AG04449 (cell line): ENCODE data around the gene GCGR.

ENCODE experiments used
- CTCF ChIA-PET: fragments of 350-600 bp; formaldehyde crosslinking; extraction: SDS; loops from one replicate; lab custom pipeline; 2021; ENCODE audit warnings: antibody characterized with exemption; lab: Yijun Ruan, JAX
- POLR2A ChIA-PET: fragments of 400-600, 350-600 bp; formaldehyde crosslinking; extraction: SDS; loops from one replicate; lab custom pipeline; 2020; ENCODE audit warnings: antibody characterized with exemption, inconsistent platforms; lab: Yijun Ruan, JAX
- DNase-seq: peaks from one replicate; pipeline ENCODE4 v3.0.0-alpha.2; 2010; ENCODE audit warnings: low read depth, low spot score
- H3K4me3 ChIP-seq: 2 replicates; pipeline ENCODE4 v1.5.1; 2011; ENCODE audit warnings: low read depth, mild to moderate bottlenecking, control low read depth, low read length
- CTCF ChIP-seq: IDR thresholded peaks from one replicate; pipeline ENCODE4 v1.5.1; 2011; ENCODE audit warnings: mild to moderate bottlenecking, moderate library complexity, low read length, control low read depth, inconsistent platforms; ENCODE audit not compliant: insufficient read depth; ENCODE audit errors: missing control alignments

GCGR gene

GRCh38 chr17:81825841-81826466 lies 22.0 kb downstream of the GCGR start:
- DNase-seq, result no peak
- TF ChIP-seq CTCF, result no peak
- POLR2A ChIA-PET, result no interaction called here
- CTCF ChIA-PET, result interaction anchor here (0.8 kb wide), 1 partner anchor 93 kb away, joined by 3 read pairs; no protein-coding TSS in a partner anchor
- no peak overlapping the region for H3K4me3 ChIP-seq

- no peak overlapping the region for H3K4me3 ChIP-seq
- DNase-seq, result no peak
- ChIA-PET CTCF (interaction anchor here (1.9 kb wide), 1 partner anchor 11 kb away, joined by 4 read pairs; no protein-coding TSS in a partner anchor), POLR2A (interaction anchor here (0.6 kb wide), 1 partner anchor 32 kb away, joined by 4 read pairs; no protein-coding TSS in a partner anchor)
- TF ChIP-seq CTCF, result no peak
Observed at GRCh38 chr17:81828656-81829055, 24.7 kb downstream of the GCGR start.

GRCh38 chr17:81829858-81830257 lies 25.9 kb downstream of the GCGR start:
- ChIA-PET POLR2A (no interaction called here), CTCF (no interaction called here)
- H3K4me3 ChIP-seq, result no peak overlapping the region
- TF ChIP-seq CTCF, result no peak
- no peak for DNase-seq

GRCh38 chr17:81831563-81831956 lies 27.6 kb downstream of the GCGR start:
- POLR2A ChIA-PET, result interaction anchor here (1.3 kb wide), 1 partner anchor 29 kb away, joined by 3 read pairs; the partner anchor contains the start of gene P4HB

GRCh38 chr17:81831957-81832607 lies 28.1 kb downstream of the GCGR start:
- no peak for TF ChIP-seq CTCF
- POLR2A ChIA-PET, result interaction anchor here (1.3 kb wide), 1 partner anchor 29 kb away, joined by 3 read pairs; the partner anchor contains the start of gene P4HB
- H3K4me3 ChIP-seq, result peak overlapping the region; percentile 85
- DNase-seq, result no peak
- CTCF ChIA-PET, result no interaction called here

More at GRCh38 chr17:81831563-81831956, 27.6 kb downstream of the GCGR start:
- CTCF ChIA-PET, result no interaction called here
- no peak for TF ChIP-seq CTCF
- H3K4me3 ChIP-seq, result peak overlapping the region; percentile 85
- DNase-seq, result no peak

- peak overlapping the region; percentile 85 for H3K4me3 ChIP-seq
- POLR2A ChIA-PET, result interaction anchor here (0.8 to 1.5 kb wide), 8 partner anchors 9 to 119 kb away, joined by 3 to 6 read pairs (median 4); partner anchors contain the start of genes ARHGDIA and P4HB
- DNase-seq, result no peak
- no peak for TF ChIP-seq CTCF
- CTCF ChIA-PET, result no interaction called here
Observed at GRCh38 chr17:81832608-81833159, 28.7 kb downstream of the GCGR start.
